H1 (cell line): ENCODE measurements around the gene CD300H. TPM values are rescaled to one million over a fixed set of nuclear protein-coding genes. Genes with fewer than 3 reads are reported as not detected.

Source experiments
- CTCF ChIA-PET: fragments of 300-600 bp; sonication (Branson Sonifier 250); formaldehyde crosslinking; loops from one replicate; lab custom pipeline; 2021; ENCODE audit not compliant: partially characterized antibody; lab: Charles Lee
- POLR2A ChIA-PET: fragments of 300-600 bp; sonication (Branson Sonifier 250); formaldehyde crosslinking; loops from one replicate; lab custom pipeline; 2021; ENCODE audit warnings: inconsistent platforms; ENCODE audit not compliant: partially characterized antibody; lab: Charles Lee
- DNase-seq, 2 experiments: peaks; one replicate each; pipeline versions ENCODE4 v3.0.0 to v3.0.0-alpha.2; 2010 to 2022; ENCODE audit warnings: low spot score in 2 of 2, low read depth in 1 of 2, mixed read lengths in 1 of 2
- FAIRE-seq: peaks from 2 replicates; lab custom pipeline; 2011; peaks lifted over from hg19 to GRCh38; lab: Jason Lieb, UNC
- H2AFZ ChIP-seq: 2 replicates; pipeline ENCODE4 v1.8.1; 2012; ENCODE audit warnings: low read length, inconsistent platforms
- H2AK5ac ChIP-seq: 2 replicates; pipeline ENCODE4 v1.6.1; 2013; ENCODE audit warnings: low read depth, low read length
- H2BK120ac ChIP-seq: replicated peaks from 2 replicates; pipeline ENCODE3; 2013; ENCODE audit warnings: low read depth, low read length, inconsistent platforms
- H2BK12ac ChIP-seq: 2 replicates; pipeline ENCODE4 v1.6.1; 2013; ENCODE audit warnings: low read depth, low read length
- H2BK15ac ChIP-seq: 2 replicates; pipeline ENCODE4 v1.6.1; 2013; ENCODE audit warnings: low read length
- H2BK20ac ChIP-seq: 2 replicates; pipeline ENCODE4 v1.6.1; 2013; ENCODE audit warnings: low read length
- H2BK5ac ChIP-seq: 2 replicates; pipeline ENCODE4 v1.6.1; 2013; ENCODE audit warnings: low read depth, low read length
- H3K14ac ChIP-seq: 2 replicates; pipeline ENCODE4 v1.6.1; 2013; ENCODE audit warnings: inconsistent platforms; ENCODE audit not compliant: insufficient read length
- H3K18ac ChIP-seq: 2 replicates; pipeline ENCODE4 v1.6.1; 2013; ENCODE audit warnings: low read length; ENCODE audit errors: extremely low read depth
- H3K23ac ChIP-seq: 2 replicates; pipeline ENCODE4 v1.6.1; 2013; ENCODE audit warnings: inconsistent platforms; ENCODE audit not compliant: insufficient read length
- H3K23me2 ChIP-seq: 2 replicates; pipeline ENCODE4 v1.6.1; 2013; ENCODE audit warnings: low read depth, low read length
- H3K27ac ChIP-seq: 2 replicates; pipeline ENCODE4 v1.6.1; 2011; ENCODE audit warnings: low read depth, low read length, inconsistent platforms
- H3K27me3 ChIP-seq, 4 experiments: replicated peaks in 1 of 4; 1 replicate in 1 of 4; 2 replicates in 3 of 4; pipeline versions ENCODE4 v1.6.1 to v1.8.1; 2011 to 2013; ENCODE audit warnings: low read length in 3 of 4, mild to moderate bottlenecking in 3 of 4, inconsistent platforms in 2 of 4, mixed read lengths in 2 of 4, moderate library complexity in 1 of 4; ENCODE audit not compliant: control insufficient read depth in 3 of 4, insufficient read depth in 3 of 4; ENCODE audit errors: extremely low read depth in 1 of 4
- H3K36me3 ChIP-seq, 4 experiments: 2 replicates each; pipeline versions ENCODE4 v1.6.1 to v1.8.1; 2011 to 2013; ENCODE audit warnings: mild to moderate bottlenecking in 4 of 4, low read length in 3 of 4, moderate library complexity in 2 of 4, control low read depth in 1 of 4, inconsistent platforms in 1 of 4; ENCODE audit not compliant: insufficient read depth in 4 of 4, control insufficient read depth in 2 of 4
- H3K4ac ChIP-seq: replicated peaks from 2 replicates; pipeline ENCODE3; 2013; ENCODE audit warnings: low read length, low read depth, mixed read lengths, inconsistent platforms; ENCODE audit not compliant: insufficient read length
- H3K4me1 ChIP-seq, 4 experiments: replicated peaks in 1 of 4; 1 replicate in 1 of 4; 2 replicates in 3 of 4; pipeline versions ENCODE4 v1.6.1 to v1.8.1; 2011 to 2013; ENCODE audit warnings: low read length in 3 of 4, inconsistent platforms in 2 of 4, mixed read lengths in 1 of 4; ENCODE audit not compliant: insufficient read depth in 4 of 4, control insufficient read depth in 3 of 4
- H3K4me2 ChIP-seq, 2 experiments: 2 replicates each; pipeline versions ENCODE4 v1.6.1 to v1.8.1; 2011 to 2013; ENCODE audit warnings: low read depth in 2 of 2, low read length in 2 of 2, control low read depth in 1 of 2, inconsistent platforms in 1 of 2, mild to moderate bottlenecking in 1 of 2; ENCODE audit not compliant: insufficient read depth in 1 of 2
- H3K4me3 ChIP-seq, 4 experiments: fragments of 200-600, 300-600 bp in 1 of 4; sonication (generic), shearing (Covaris generic), sonication (Bioruptor Twin) in 1 of 4; 2 replicates each; pipeline versions ENCODE4 v1.5.1 to v1.8.1; 2011 to 2016; ENCODE audit warnings: low read length in 4 of 4, low read depth in 3 of 4, control low read depth in 2 of 4, inconsistent platforms in 2 of 4, mild to moderate bottlenecking in 2 of 4, mixed read lengths in 1 of 4, moderate library complexity in 1 of 4; ENCODE audit not compliant: insufficient read depth in 2 of 4; ENCODE audit errors: extremely low read depth in 1 of 4
- H3K56ac ChIP-seq: replicated peaks from 2 replicates; pipeline ENCODE3; 2013; ENCODE audit warnings: low read depth, mild to moderate bottlenecking, mixed read lengths, low read length, inconsistent platforms; ENCODE audit not compliant: insufficient read length
- H3K79me1 ChIP-seq: 2 replicates; pipeline ENCODE4 v1.6.1; 2013; ENCODE audit warnings: low read depth, low read length, control low read depth
- H3K79me2 ChIP-seq, 2 experiments: 2 replicates each; pipeline versions ENCODE4 v1.6.1 to v1.8.1; 2012 to 2013; ENCODE audit warnings: low read length in 2 of 2, mild to moderate bottlenecking in 2 of 2, inconsistent platforms in 1 of 2; ENCODE audit not compliant: insufficient read depth in 2 of 2, control insufficient read depth in 1 of 2
- H3K9ac ChIP-seq, 4 experiments: replicated peaks in 1 of 4; 1 replicate in 1 of 4; 2 replicates in 3 of 4; pipeline versions ENCODE4 v1.6.1 to v1.8.1; 2011 to 2013; ENCODE audit warnings: low read depth in 3 of 4, low read length in 3 of 4, control low read depth in 2 of 4, mild to moderate bottlenecking in 2 of 4, moderate library complexity in 2 of 4, inconsistent platforms in 1 of 4; ENCODE audit errors: extremely low read depth in 1 of 4
- H3K9me3 ChIP-seq, 2 experiments: 2 replicates each; pipeline versions ENCODE4 v1.6.1 to v1.8.1; 2012 to 2013; ENCODE audit warnings: mild to moderate bottlenecking in 2 of 2, moderate library complexity in 2 of 2, control low read depth in 1 of 2, inconsistent platforms in 1 of 2, low read depth in 1 of 2, low read length in 1 of 2, mixed read lengths in 1 of 2; ENCODE audit not compliant: insufficient read depth in 2 of 2
- H4K20me1 ChIP-seq, 2 experiments: replicated peaks in 1 of 2; 2 replicates each; pipeline versions ENCODE3 to v1.8.1; 2011 to 2013; ENCODE audit warnings: inconsistent platforms in 2 of 2, low read length in 2 of 2, mild to moderate bottlenecking in 1 of 2; ENCODE audit not compliant: insufficient read depth in 2 of 2, control insufficient read depth in 1 of 2
- H4K5ac ChIP-seq: 2 replicates; pipeline ENCODE4 v1.6.1; 2013; ENCODE audit warnings: low read length, low read depth, mixed read lengths, inconsistent platforms; ENCODE audit not compliant: insufficient read length
- H4K8ac ChIP-seq: 2 replicates; pipeline ENCODE4 v1.8.0; 2013; ENCODE audit warnings: mild to moderate bottlenecking, moderate library complexity, low read length, inconsistent platforms; ENCODE audit not compliant: insufficient read depth; ENCODE audit errors: extremely low read depth
- H4K91ac ChIP-seq: replicated peaks from 2 replicates; pipeline ENCODE3; 2013; ENCODE audit warnings: low read length, mixed read lengths, inconsistent platforms; ENCODE audit not compliant: insufficient read length
- CTBP2 ChIP-seq: IDR thresholded peaks from 2 replicates; pipeline ENCODE4 v1.7.0; 2011; ENCODE audit warnings: borderline replicate concordance, mild to moderate bottlenecking, moderate library complexity, mixed read lengths, low read length; ENCODE audit not compliant: insufficient read depth, insufficient read length
- WGBS, 2 experiments: shearing (Covaris generic) in 1 of 2; methylation state at CpG; one replicate each; pipeline versions ENCODE4 v1.1.6 to v1.1.7; 2013 to 2015; ENCODE audit warnings: low lambda C conversion rate in 2 of 2, mixed read lengths in 2 of 2, inconsistent platforms in 1 of 2, low coverage in 1 of 2, missing lambda C conversion rate in 1 of 2; ENCODE audit not compliant: insufficient replicate concordance in 2 of 2, insufficient coverage in 1 of 2, insufficient read length in 1 of 2; ENCODE audit errors: extremely low coverage in 1 of 2, missing lambda C conversion rate in 1 of 2; 5-methylcytosine and 5-hydroxymethylcytosine counted together
- polyA plus RNA-seq, 7 experiments: library from polyadenylated mRNA; depleted of rRNA in 3 of 7; stranded (reverse) in 5 of 7; unstranded in 2 of 7; fragments of >200 nt in 5 of 7; fragments of 200-250 nt in 2 of 7; gene quantifications; 1 replicate in 5 of 7; 2 replicates in 1 of 7; 4 replicates in 1 of 7; pipeline versions ENCODE4 v1.2.1 to v1.2.3, GENCODE V29; 2011 to 2013; ENCODE audit warnings: missing spikeins in 2 of 7, mixed read lengths in 2 of 7
- total RNA-seq: library from RNA; stranded (reverse); fragmentation: NEBNext Ultra II Directional; extraction: Animal tissue kit (Norgen Biotek cat#: 25700); gene quantifications from 2 replicates; pipeline ENCODE4 v1.2.1, GENCODE V29; 2021
- TF ChIP-seq, protein P1 (sequence below): IDR thresholded peaks from 2 replicates; pipeline ENCODE4 v1.6.1; 2011; ENCODE audit warnings: low read length, improper control_type of control experiment

CD300H gene
- total and polyA plus RNA-seq, 2 of the 8 experiments (the other 6 are each of a cell fraction or from before 2014, with no cell fraction given): not detected

DNA sequence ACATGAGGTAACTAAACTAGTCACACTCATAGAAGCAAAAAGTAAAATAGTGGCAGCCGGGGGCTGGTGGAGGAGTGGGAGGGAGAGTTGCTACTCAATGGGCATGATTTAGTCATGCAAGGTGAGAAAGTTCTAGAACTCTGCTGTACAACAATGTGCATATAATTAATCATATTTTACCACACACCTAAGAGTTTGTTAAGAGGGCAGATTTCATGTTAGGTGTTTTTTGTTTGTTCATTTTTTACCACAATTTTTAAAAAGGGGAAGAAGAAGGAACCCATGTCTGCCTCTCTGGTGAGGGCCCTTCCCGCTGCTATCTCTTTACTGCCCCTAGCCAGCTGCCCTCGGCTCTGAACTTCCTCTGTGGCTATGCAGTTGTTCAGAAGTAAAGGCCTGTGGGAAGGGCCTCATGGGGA, 47.3 kb downstream of the CD300H start:
- Histone ChIP-seq H3K4me3 (no peak overlapping the region), H3K14ac (no peak overlapping the region), H3K56ac (no peak overlapping the region), H4K5ac (no peak overlapping the region), H2BK12ac (no peak overlapping the region), H2BK5ac (no peak overlapping the region), H3K27ac (no peak overlapping the region), H3K79me1 (no peaks in the 10 kb centered on the region)
- no peak for DNase-seq
- POLR2A ChIA-PET: no interaction called here
- WGBS, 2 experiments: 87% methylated on average over 3 of the region's 3 CpGs; no CpG with 5 or more reads in 1 of the 2 experiments
- TF ChIP-seq, protein P1, sequence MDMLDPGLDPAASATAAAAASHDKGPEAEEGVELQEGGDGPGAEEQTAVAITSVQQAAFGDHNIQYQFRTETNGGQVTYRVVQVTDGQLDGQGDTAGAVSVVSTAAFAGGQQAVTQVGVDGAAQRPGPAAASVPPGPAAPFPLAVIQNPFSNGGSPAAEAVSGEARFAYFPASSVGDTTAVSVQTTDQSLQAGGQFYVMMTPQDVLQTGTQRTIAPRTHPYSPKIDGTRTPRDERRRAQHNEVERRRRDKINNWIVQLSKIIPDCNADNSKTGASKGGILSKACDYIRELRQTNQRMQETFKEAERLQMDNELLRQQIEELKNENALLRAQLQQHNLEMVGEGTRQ: no peak
- TF ChIP-seq CTBP2: no peak
- TF ChIP-seq, all 59 proteins: peak for 0
- no peaks in the 10 kb centered on the region for H3K23me2 ChIP-seq
- no peaks in the 10 kb centered on the region for H3K79me2 ChIP-seq
- no peak overlapping the region for H3K4me2 ChIP-seq
- CTCF ChIA-PET: interaction anchor here (0.6 to 0.7 kb wide), 2 partner anchors 46 to 151 kb away, joined by 3 to 4 read pairs; no protein-coding TSS in a partner anchor
- H3K4ac ChIP-seq: no peak overlapping the region
- H2AFZ ChIP-seq: no peak overlapping the region
- no peaks in the 10 kb centered on the region for H3K36me3 ChIP-seq
- H3K9ac ChIP-seq: no peak overlapping the region
- H4K20me1 ChIP-seq: peaks cover 0 to 2% of the 10 kb centered on the region in 2 experiments
- no peaks in the 10 kb centered on the region for H3K4me1 ChIP-seq
- peaks cover 0 to 2% (median 0%) of the 10 kb centered on the region in 4 experiments; a peak in 1 of 7 replicates for H3K27me3 ChIP-seq
- peaks cover 16 to 25% of the 10 kb centered on the region in 2 experiments; a peak in 3 of 4 replicates for H3K9me3 ChIP-seq
- no peak overlapping the region for H3K18ac ChIP-seq
- H3K23ac ChIP-seq: no peak overlapping the region
- no peak for FAIRE-seq
- H2BK15ac ChIP-seq: no peak overlapping the region
- H4K91ac ChIP-seq: no peak overlapping the region
- H4K8ac ChIP-seq: no peak overlapping the region
- no peak overlapping the region for H2AK5ac ChIP-seq
- H2BK120ac ChIP-seq: no peak overlapping the region
- H2BK20ac ChIP-seq: no peak overlapping the region
